ENCODE data around the gene REC8.

- TF ChIP-seq CTCF (IDR thresholded peaks at IDR 0.05) (peak in 1 of 7 experiments; percentile 3), POLR2A (IDR thresholded peaks at IDR 0.05) (peak in 2 of 3 donors; percentile 67 to 76)
Observed at GRCh38 chr14:24146978-24147760, 24.7 kb upstream of the REC8 start, which contains the start of gene RNF31.
